ENCODE measurements around the gene C1QTNF5. TPM values are rescaled to one million over a fixed set of nuclear protein-coding genes. Genes with fewer than 3 reads are reported as not detected.

C1QTNF5 gene
- total RNA-seq, 2 experiments from 2014 or later = not detected

DNA sequence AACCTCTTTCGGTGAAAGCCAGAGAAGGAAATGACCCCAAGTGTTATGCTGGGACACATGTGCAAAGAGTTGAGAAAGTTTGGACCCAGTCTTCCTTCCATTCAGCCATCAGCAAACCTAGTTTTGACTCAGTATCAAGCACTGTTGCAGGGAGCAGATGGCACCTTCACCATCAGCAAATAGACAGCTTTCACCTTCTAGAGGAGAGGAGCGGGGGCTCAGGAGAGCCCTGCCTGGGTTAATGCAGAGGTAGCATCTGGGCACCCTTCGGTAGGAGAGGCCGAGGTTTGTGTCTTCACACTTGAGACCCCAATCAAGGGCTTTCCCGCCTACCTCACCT, 22.0 kb upstream of the C1QTNF5 start:
- no peak overlapping the region for H3K4me3 Mint-ChIP-seq
- no peaks in the 10 kb centered on the region for H3K36me3 Mint-ChIP-seq (ENCODE audit: low read depth)
- H3K9me3 Mint-ChIP-seq = no peaks in the 10 kb centered on the region
- peaks cover 36% of the 10 kb centered on the region for H3K27me3 Mint-ChIP-seq (ENCODE audit: low read depth)
- CTCF ChIA-PET = interaction anchor here (0.6 to 3.3 kb wide), 5 partner anchors 8 to 112 kb away, joined by 3 to 12 read pairs (median 5); partner anchors contain the start of gene C1QTNF5
- no peak for DNase-seq
- H3K27ac Mint-ChIP-seq = no peak overlapping the region
- H3K4me1 Mint-ChIP-seq (ENCODE audit: low read depth) = peaks cover 10% of the 10 kb centered on the region
- intact Hi-C loops (cut with micrococcal nuclease) = no loop called here

DNA sequence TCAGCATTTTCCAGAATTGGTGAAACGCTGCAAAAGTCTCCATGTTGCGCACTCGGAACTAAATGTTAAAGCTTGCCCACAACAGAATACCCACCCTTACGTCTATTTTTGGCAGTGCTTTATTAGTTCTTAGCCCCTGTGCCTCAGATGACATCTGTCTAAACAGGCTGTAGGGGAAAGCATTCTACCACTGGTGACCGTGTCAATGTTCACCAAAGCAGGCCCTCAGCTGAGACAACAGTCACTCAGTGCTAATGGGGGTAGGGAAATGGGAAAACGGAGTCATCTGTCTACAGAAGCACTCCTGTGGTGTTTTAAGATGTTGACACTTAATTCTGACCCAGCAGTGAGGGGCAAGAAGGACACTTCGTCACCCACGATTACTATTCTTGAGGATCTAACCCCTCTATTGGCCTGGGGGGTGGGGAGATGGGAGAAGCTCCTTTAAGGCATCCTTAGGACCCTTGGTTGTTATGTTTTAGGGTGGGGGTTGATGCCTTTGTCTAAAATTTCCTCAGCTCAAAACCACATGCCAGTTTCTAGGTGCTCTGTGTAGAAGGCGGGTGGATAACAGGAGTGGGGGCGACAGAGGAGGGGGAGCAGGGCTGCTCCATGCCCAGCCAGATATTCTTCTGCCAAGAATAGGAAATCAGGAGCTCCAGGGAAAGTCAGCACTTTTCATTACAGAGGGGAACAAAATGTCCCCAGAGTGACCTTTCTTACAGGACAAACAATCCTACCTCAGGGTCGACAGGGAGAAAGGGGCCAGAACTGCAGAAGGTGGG, 21.4 kb upstream of the C1QTNF5 start:
- H3K27me3 Mint-ChIP-seq (ENCODE audit: low read depth) = peaks cover 34% of the 10 kb centered on the region
- intact Hi-C loops (cut with micrococcal nuclease) = no loop called here
- H3K4me1 Mint-ChIP-seq (ENCODE audit: low read depth) = peaks cover 10% of the 10 kb centered on the region
- CTCF ChIA-PET = interaction anchor here (0.6 to 3.3 kb wide), 9 partner anchors 8 to 113 kb away, joined by 3 to 12 read pairs (median 5); partner anchors contain the start of genes C1QTNF5 and USP2
- no peak overlapping the region for H3K27ac Mint-ChIP-seq
- no peak for DNase-seq
- H3K4me3 Mint-ChIP-seq = no peak overlapping the region
- no peaks in the 10 kb centered on the region for H3K9me3 Mint-ChIP-seq
- H3K36me3 Mint-ChIP-seq (ENCODE audit: low read depth) = no peaks in the 10 kb centered on the region

GRCh38 chr11:119361056-119361787, 20.5 kb upstream of the C1QTNF5 start:
- Mint-ChIP-seq H3K36me3 (ENCODE audit: low read depth) (no peaks in the 10 kb centered on the region), H3K4me1 (ENCODE audit: low read depth) (peaks cover 12% of the 10 kb centered on the region), H3K9me3 (no peaks in the 10 kb centered on the region), H3K27me3 (ENCODE audit: low read depth) (peaks cover 27% of the 10 kb centered on the region), H3K27ac (no peak overlapping the region), H3K4me3 (no peak overlapping the region)
- CTCF ChIA-PET = interaction anchor here (1.1 to 3.3 kb wide), 9 partner anchors 9 to 114 kb away, joined by 3 to 12 read pairs (median 5); partner anchors contain the start of gene USP2
- intact Hi-C loops (cut with micrococcal nuclease) = no loop called here
- DNase-seq = peak; percentile 72

- peaks cover 23% of the 10 kb centered on the region for H3K27me3 Mint-ChIP-seq (ENCODE audit: low read depth)
- no peak overlapping the region for H3K4me3 Mint-ChIP-seq
- H3K4me1 Mint-ChIP-seq (ENCODE audit: low read depth) = peaks cover 12% of the 10 kb centered on the region
- H3K9me3 Mint-ChIP-seq = no peaks in the 10 kb centered on the region
- no peak overlapping the region for H3K27ac Mint-ChIP-seq
- intact Hi-C loops (cut with micrococcal nuclease) = loop anchor here (10.0 kb wide), 1 partner anchor 365 kb away; the partner anchor contains the start of gene NECTIN1
- DNase-seq = no peak
- CTCF ChIA-PET = interaction anchor here (1.5 to 4.8 kb wide), 4 partner anchors 19 to 117 kb away, joined by 5 to 132 read pairs (median 50); partner anchors contain the start of gene USP2
- H3K36me3 Mint-ChIP-seq (ENCODE audit: low read depth) = no peaks in the 10 kb centered on the region
These were observed 18.9 kb upstream of the C1QTNF5 start for GRCh38 chr11:119359365-119360214.

- Mint-ChIP-seq H3K27ac (no peak overlapping the region), H3K4me3 (peak overlapping the region; percentile 17), H3K36me3 (ENCODE audit: low read depth) (no peaks in the 10 kb centered on the region), H3K4me1 (ENCODE audit: low read depth) (peaks cover 9% of the 10 kb centered on the region), H3K27me3 (ENCODE audit: low read depth) (peaks cover 21% of the 10 kb centered on the region), H3K9me3 (no peaks in the 10 kb centered on the region)
- DNase-seq = no peak
- CTCF ChIA-PET = interaction anchor here (0.5 to 4.8 kb wide), 18 partner anchors 8 to 402 kb away, joined by 3 to 132 read pairs (median 6); partner anchors contain the start of genes NECTIN1 and USP2
- intact Hi-C loops (cut with micrococcal nuclease) = loop anchor here (10.0 kb wide), 1 partner anchor 368 kb away; the partner anchor contains the start of gene NECTIN1
These were observed 16.4 kb upstream of the C1QTNF5 start for GRCh38 chr11:119357074-119357473.

DNA sequence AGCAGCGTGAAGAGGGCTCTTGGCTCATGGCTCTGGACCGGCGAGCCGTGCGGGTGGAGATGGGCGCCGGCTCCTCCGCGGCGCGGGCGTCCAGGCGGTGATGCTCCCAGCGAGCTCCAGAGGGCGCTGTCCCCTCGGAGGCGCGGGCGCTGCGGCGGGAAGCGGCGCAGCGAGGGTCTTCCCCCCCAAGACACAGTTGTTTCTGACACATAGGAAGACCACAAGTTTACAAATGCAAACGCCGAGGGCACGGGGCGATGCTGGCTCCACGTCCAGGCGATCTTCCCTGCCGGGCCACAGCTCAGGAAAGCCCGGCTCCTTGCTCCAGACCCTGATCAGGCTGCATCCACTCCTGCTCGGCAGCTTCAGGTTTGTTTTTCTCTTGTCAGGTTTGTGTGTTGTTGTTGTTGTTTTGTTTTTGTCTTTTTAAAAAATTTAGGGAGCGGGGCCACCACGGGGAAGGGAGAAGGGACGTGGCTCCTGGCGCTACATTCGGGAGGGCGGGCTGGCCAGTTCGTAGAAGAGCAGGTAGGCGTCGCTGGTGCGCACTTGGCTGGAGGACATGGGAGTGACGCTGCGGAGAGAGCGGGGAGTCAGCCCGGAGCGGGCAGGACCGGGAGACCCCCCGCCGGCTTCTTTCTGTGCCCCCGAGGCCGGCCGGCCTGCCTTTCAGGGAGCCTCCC, 15.8 kb upstream of the C1QTNF5 start:
- peaks cover 22% of the 10 kb centered on the region for H3K27me3 Mint-ChIP-seq (ENCODE audit: low read depth)
- CTCF ChIA-PET = interaction anchor here (0.5 to 4.8 kb wide), 32 partner anchors 8 to 753 kb away, joined by 3 to 132 read pairs (median 4); partner anchors contain the start of genes C1QTNF5, NECTIN1, RNF26 and USP2
- no peaks in the 10 kb centered on the region for H3K9me3 Mint-ChIP-seq
- no peak overlapping the region for H3K27ac Mint-ChIP-seq
- H3K4me1 Mint-ChIP-seq (ENCODE audit: low read depth) = peaks cover 9% of the 10 kb centered on the region
- H3K4me3 Mint-ChIP-seq = peak overlapping the region; percentile 81
- DNase-seq = peak; percentile 84
- H3K36me3 Mint-ChIP-seq (ENCODE audit: low read depth) = no peaks in the 10 kb centered on the region
- intact Hi-C loops (cut with micrococcal nuclease) = loop anchor here (1.0 to 10.0 kb wide), 5 partner anchors 18 to 368 kb away; partner anchors contain the start of genes NECTIN1 and USP2

GRCh38 chr11:119355091-119355843, 14.6 kb upstream of the C1QTNF5 start:
- H3K9me3 Mint-ChIP-seq = no peaks in the 10 kb centered on the region
- H3K4me1 Mint-ChIP-seq (ENCODE audit: low read depth) = peaks cover 5% of the 10 kb centered on the region
- H3K27me3 Mint-ChIP-seq (ENCODE audit: low read depth) = peaks cover 27% of the 10 kb centered on the region
- no peaks in the 10 kb centered on the region for H3K36me3 Mint-ChIP-seq (ENCODE audit: low read depth)
- H3K27ac Mint-ChIP-seq = no peak overlapping the region
- CTCF ChIA-PET = interaction anchor here (0.6 to 4.8 kb wide), 17 partner anchors 10 to 374 kb away, joined by 3 to 132 read pairs (median 5); partner anchors contain the start of genes C1QTNF5, NECTIN1, RNF26 and USP2
- H3K4me3 Mint-ChIP-seq = no peak overlapping the region
- intact Hi-C loops (cut with micrococcal nuclease) = loop anchor here (10.0 kb wide), 1 partner anchor 370 kb away; the partner anchor contains the start of gene NECTIN1
- no peak for DNase-seq

GRCh38 chr11:119352857-119353260, 12.2 kb upstream of the C1QTNF5 start:
- Mint-ChIP-seq H3K27ac (no peak overlapping the region), H3K36me3 (ENCODE audit: low read depth) (no peaks in the 10 kb centered on the region), H3K4me3 (no peak overlapping the region), H3K4me1 (ENCODE audit: low read depth) (peaks cover 5% of the 10 kb centered on the region), H3K27me3 (ENCODE audit: low read depth) (peaks cover 31% of the 10 kb centered on the region), H3K9me3 (no peaks in the 10 kb centered on the region)
- intact Hi-C loops (cut with micrococcal nuclease) = loop anchor here (10.0 kb wide), 1 partner anchor 372 kb away; the partner anchor contains the start of gene NECTIN1
- DNase-seq = no peak
- CTCF ChIA-PET = interaction anchor here (0.6 to 1.7 kb wide), 3 partner anchors 13 to 121 kb away, joined by 3 to 6 read pairs (median 3); no protein-coding TSS in a partner anchor

GRCh38 chr11:119351232-119351631, 10.5 kb upstream of the C1QTNF5 start:
- CTCF ChIA-PET = interaction anchor here (0.9 to 1.7 kb wide), 3 partner anchors 13 to 123 kb away, joined by 3 to 6 read pairs (median 6); no protein-coding TSS in a partner anchor
- Mint-ChIP-seq H3K36me3 (ENCODE audit: low read depth) (no peaks in the 10 kb centered on the region), H3K9me3 (no peaks in the 10 kb centered on the region), H3K27ac (no peak overlapping the region), H3K4me1 (ENCODE audit: low read depth) (peaks cover 2% of the 10 kb centered on the region), H3K4me3 (no peak overlapping the region), H3K27me3 (ENCODE audit: low read depth) (peaks cover 30% of the 10 kb centered on the region)
- no peak for DNase-seq
- intact Hi-C loops (cut with micrococcal nuclease) = loop anchor here (10.0 kb wide), 1 partner anchor 374 kb away; the partner anchor contains the start of gene NECTIN1

- intact Hi-C loops (cut with micrococcal nuclease) = loop anchor here (10.0 kb wide), 1 partner anchor 374 kb away; the partner anchor contains the start of gene NECTIN1
- DNase-seq = no peak
- H3K4me3 Mint-ChIP-seq = no peak overlapping the region
- no peak overlapping the region for H3K27ac Mint-ChIP-seq
- H3K9me3 Mint-ChIP-seq = no peaks in the 10 kb centered on the region
- H3K27me3 Mint-ChIP-seq (ENCODE audit: low read depth) = peaks cover 28% of the 10 kb centered on the region
- H3K4me1 Mint-ChIP-seq (ENCODE audit: low read depth) = no peaks in the 10 kb centered on the region
- H3K36me3 Mint-ChIP-seq (ENCODE audit: low read depth) = no peaks in the 10 kb centered on the region
- CTCF ChIA-PET = interaction anchor here (0.9 to 1.6 kb wide), 3 partner anchors 12 to 26 kb away, joined by 3 to 6 read pairs (median 3); no protein-coding TSS in a partner anchor
These were observed 9.6 kb upstream of the C1QTNF5 start for GRCh38 chr11:119350302-119350701.
